CD4-positive, alpha-beta T cell treated with Interferon alpha-2 for 1 hour (primary cell): Measurements from ENCODE around the gene SFTPA2.
"Not testable (repeated sequence)": the region's sequence is repeated elsewhere in the genome, so short reads cannot be mapped to it uniquely, and the experiment has no call there.

ENCODE experiments used
- DNase-seq, 2 donors: peaks; one replicate each; pipeline ENCODE4 v3.0.0-alpha.2; 2020 to 2022

Gene SFTPA2

DNA sequence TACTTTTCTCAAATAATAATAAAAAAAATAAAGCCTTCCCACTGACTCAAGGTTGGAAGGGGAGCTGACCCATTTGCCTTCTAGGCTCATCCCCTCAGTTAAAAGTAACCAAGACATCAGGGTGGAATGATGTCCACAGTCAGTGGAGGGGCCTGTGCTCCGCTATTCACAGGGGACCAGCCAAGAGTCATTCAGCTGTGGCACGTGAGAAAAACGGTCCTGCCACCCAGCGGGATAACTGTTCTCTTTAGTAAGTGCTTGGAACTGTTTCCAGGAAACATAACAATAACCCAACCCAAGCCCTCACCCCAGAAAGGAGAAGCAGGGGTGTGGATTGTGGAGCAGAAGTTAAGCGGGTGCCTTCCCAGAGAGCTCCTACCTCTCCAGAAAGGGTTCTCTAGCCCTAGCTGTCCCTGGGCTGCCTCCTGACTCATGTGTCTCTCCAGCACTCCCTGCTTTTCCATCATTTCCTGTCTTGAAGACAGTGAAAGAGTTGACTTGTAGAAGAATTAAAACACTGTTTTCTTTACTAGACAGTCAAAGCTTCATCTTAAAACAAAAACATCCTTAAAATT is 50.2 kb downstream of the SFTPA2 start:
- not testable (repeated sequence) for DNase-seq

GRCh38 chr10:79509306-79509933 is 50.8 kb downstream of the SFTPA2 start:
- not testable (repeated sequence) for DNase-seq

DNA sequence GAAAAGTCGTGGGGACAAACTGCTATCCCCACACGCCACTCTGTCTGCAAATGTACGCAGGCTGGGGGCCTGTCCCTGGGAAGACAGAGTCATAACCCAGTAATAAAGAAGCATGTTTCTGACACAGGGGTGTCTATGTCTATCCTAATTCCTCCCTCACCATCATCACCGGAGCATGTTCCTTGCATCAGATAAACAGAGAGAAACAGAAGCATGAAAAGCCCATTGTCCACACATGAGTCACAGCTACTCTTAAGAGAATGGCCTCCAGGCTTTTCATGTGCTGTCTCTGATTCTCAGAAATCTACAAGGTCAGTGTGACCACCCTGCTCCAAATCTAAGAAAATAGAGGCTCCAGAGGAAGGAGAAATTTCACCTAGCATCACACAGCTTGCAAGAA is 52.0 kb downstream of the SFTPA2 start:
- DNase-seq, result not testable (repeated sequence)

DNA sequence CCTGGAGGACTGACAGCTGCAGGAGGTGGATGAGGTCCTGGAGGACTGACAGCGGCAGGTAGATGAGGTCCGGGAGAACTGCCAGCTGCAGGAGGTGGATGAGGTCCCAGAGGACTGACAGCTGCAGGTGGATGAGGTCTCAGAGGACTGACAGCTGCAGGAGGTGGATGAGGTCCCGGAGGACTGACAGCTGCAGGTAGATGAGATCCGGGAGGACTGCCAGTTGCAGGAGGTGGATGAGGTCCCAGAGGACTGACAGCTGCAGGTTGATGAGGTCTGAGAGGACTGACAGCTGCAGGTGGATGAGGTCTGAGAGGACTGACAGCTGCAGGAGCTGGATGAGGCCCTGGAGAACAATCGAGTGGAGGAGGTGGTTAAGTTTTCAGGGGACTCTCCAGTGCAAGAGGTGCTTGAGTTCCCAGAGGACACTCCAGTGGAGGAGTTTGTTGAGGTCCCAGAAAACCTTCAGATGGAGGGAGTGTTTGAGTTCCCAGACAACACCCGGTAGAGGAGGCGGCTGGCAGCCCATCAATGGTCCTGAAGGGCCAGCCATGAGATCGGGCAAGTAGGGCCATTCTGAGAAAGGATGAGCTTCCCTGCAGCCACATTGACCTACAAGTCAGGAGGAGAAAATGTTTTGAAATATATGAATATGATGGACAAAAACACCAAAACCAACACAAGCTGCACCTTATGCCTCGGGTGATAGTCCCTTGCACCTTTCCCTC is 52.6 kb downstream of the SFTPA2 start:
- no peak for DNase-seq
